Inflammatory macrophage treated with lipopolysaccharide for 4 hours (primary cell): ENCODE results near the gene HNRNPF.
"Not testable (repeated sequence)": the region's sequence is repeated elsewhere in the genome, so short reads cannot be mapped to it uniquely, and the experiment has no call there.

Experiments used
- DNase-seq: peaks from one replicate; pipeline ENCODE4 v3.0.0-alpha.2; 2020

The HNRNPF gene

GRCh38 chr10:43408710-43409384, at the start of gene HNRNPF:
Gene HNRNPF (minus strand): TSS chr10:43409186. CDS start chr10:43387884, 21,302 bp downstream.
- DNase-seq, result peak; percentile 98

GRCh38 chr10:43458227-43458626, 49.2 kb upstream of the HNRNPF start:
- DNase-seq, result no peak

- DNase-seq, result not testable (repeated sequence)
These were observed 47.6 kb upstream of the HNRNPF start for GRCh38 chr10:43456561-43456960.

GRCh38 chr10:43454025-43454424, 45.0 kb upstream of the HNRNPF start:
- not testable (repeated sequence) for DNase-seq

- no peak for DNase-seq
These were observed 44.4 kb upstream of the HNRNPF start for GRCh38 chr10:43453266-43453831.

GRCh38 chr10:43452356-43452914, 43.4 kb upstream of the HNRNPF start:
- DNase-seq, result no peak

GRCh38 chr10:43448742-43449141, 39.8 kb upstream of the HNRNPF start:
- no peak for DNase-seq

- not testable (repeated sequence) for DNase-seq
These were observed 37.4 kb upstream of the HNRNPF start for GRCh38 chr10:43446219-43447017.

GRCh38 chr10:43444897-43445466, 36.0 kb upstream of the HNRNPF start:
- no peak for DNase-seq

- no peak for DNase-seq
These were observed 35.3 kb upstream of the HNRNPF start for GRCh38 chr10:43444323-43444722.

GRCh38 chr10:43440463-43441134, 31.6 kb upstream of the HNRNPF start:
- peak; percentile 62 for DNase-seq

GRCh38 chr10:43437141-43437870, 28.3 kb upstream of the HNRNPF start:
- peak; percentile 79 for DNase-seq

GRCh38 chr10:43436291-43437140, 27.5 kb upstream of the HNRNPF start, which contains the start of gene ZNF487:
Gene ZNF487 (plus strand): TSS chr10:43437111. CDS start chr10:43475814, 38,703 bp downstream.
- DNase-seq, result peak; percentile 93

GRCh38 chr10:43430926-43431663, 22.1 kb upstream of the HNRNPF start:
- DNase-seq, result peak; percentile 5

- no peak for DNase-seq
These were observed 18.3 kb upstream of the HNRNPF start for GRCh38 chr10:43427166-43427825.

GRCh38 chr10:43426476-43426875, 17.5 kb upstream of the HNRNPF start:
- not testable (repeated sequence) for DNase-seq

GRCh38 chr10:43424416-43424815, 15.4 kb upstream of the HNRNPF start:
- DNase-seq, result no peak

GRCh38 chr10:43421944-43422343, 13.0 kb upstream of the HNRNPF start:
- not testable (repeated sequence) for DNase-seq

GRCh38 chr10:43421519-43421918, 12.5 kb upstream of the HNRNPF start:
- no peak for DNase-seq

GRCh38 chr10:43421201-43421507, 12.2 kb upstream of the HNRNPF start:
- DNase-seq, result no peak
